ENCODE results near the gene TBX15. TPM values are rescaled to one million over a fixed set of nuclear protein-coding genes. Genes with fewer than 3 reads are reported as not detected.

The TBX15 gene
- total and polyA plus RNA-seq, 2 experiments from 2014 or later, result 0.21 TPM; not detected in 1

DNA sequence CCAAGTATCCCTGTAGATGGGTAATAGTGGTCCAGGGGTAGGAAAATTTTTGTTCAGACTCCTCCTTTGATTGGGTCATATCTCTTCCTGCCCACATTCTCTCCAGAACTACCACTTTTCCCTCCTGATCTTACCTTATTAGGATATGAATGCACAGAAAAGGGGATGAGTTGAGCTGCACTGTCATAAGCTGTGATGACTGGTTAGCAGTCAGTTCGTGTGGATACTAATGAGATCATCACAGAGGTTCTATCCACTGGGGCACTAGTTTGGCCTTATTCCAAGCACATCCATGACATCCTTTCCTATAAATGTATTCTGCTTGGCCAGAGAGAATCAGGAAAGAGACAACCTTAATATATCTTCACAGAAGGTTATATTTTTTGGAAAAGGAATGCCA lies 22.1 kb upstream of the TBX15 start:
- TF ChIP-seq POLR2AphosphoS5 (IDR thresholded peaks at IDR 0.05; ENCODE audit: low read depth) (no peak), NANOG (IDR thresholded peaks at IDR 0.05; ENCODE audit: borderline replicate concordance) (no peak), JUNB (IDR thresholded peaks at IDR 0.05; ENCODE audit: unreplicated experiment) (no peak), EZH2 (IDR thresholded peaks at IDR 0.05; ENCODE audit: low read depth, unreplicated experiment) (no peak), ZNF114 (CRISPR knock-in tag; IDR thresholded peaks at IDR 0.05) (no peak), EZH2phosphoT487 (IDR thresholded peaks at IDR 0.05; ENCODE audit: unreplicated experiment) (no peak), ZNF331 (CRISPR knock-in tag; IDR thresholded peaks at IDR 0.05; ENCODE audit: low read depth) (no peak), STAT1 (IDR thresholded peaks at IDR 0.05; ENCODE audit: unreplicated experiment) (no peak), CREB1 (CRISPR knock-in tag; IDR thresholded peaks at IDR 0.05; ENCODE audit: low read depth) (no peak)
- TF ChIP-seq, protein P1, sequence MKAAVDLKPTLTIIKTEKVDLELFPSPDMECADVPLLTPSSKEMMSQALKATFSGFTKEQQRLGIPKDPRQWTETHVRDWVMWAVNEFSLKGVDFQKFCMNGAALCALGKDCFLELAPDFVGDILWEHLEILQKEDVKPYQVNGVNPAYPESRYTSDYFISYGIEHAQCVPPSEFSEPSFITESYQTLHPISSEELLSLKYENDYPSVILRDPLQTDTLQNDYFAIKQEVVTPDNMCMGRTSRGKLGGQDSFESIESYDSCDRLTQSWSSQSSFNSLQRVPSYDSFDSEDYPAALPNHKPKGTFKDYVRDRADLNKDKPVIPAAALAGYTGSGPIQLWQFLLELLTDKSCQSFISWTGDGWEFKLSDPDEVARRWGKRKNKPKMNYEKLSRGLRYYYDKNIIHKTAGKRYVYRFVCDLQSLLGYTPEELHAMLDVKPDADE (IDR thresholded peaks at IDR 0.05), result no peak
- TF ChIP-seq, protein P2, sequence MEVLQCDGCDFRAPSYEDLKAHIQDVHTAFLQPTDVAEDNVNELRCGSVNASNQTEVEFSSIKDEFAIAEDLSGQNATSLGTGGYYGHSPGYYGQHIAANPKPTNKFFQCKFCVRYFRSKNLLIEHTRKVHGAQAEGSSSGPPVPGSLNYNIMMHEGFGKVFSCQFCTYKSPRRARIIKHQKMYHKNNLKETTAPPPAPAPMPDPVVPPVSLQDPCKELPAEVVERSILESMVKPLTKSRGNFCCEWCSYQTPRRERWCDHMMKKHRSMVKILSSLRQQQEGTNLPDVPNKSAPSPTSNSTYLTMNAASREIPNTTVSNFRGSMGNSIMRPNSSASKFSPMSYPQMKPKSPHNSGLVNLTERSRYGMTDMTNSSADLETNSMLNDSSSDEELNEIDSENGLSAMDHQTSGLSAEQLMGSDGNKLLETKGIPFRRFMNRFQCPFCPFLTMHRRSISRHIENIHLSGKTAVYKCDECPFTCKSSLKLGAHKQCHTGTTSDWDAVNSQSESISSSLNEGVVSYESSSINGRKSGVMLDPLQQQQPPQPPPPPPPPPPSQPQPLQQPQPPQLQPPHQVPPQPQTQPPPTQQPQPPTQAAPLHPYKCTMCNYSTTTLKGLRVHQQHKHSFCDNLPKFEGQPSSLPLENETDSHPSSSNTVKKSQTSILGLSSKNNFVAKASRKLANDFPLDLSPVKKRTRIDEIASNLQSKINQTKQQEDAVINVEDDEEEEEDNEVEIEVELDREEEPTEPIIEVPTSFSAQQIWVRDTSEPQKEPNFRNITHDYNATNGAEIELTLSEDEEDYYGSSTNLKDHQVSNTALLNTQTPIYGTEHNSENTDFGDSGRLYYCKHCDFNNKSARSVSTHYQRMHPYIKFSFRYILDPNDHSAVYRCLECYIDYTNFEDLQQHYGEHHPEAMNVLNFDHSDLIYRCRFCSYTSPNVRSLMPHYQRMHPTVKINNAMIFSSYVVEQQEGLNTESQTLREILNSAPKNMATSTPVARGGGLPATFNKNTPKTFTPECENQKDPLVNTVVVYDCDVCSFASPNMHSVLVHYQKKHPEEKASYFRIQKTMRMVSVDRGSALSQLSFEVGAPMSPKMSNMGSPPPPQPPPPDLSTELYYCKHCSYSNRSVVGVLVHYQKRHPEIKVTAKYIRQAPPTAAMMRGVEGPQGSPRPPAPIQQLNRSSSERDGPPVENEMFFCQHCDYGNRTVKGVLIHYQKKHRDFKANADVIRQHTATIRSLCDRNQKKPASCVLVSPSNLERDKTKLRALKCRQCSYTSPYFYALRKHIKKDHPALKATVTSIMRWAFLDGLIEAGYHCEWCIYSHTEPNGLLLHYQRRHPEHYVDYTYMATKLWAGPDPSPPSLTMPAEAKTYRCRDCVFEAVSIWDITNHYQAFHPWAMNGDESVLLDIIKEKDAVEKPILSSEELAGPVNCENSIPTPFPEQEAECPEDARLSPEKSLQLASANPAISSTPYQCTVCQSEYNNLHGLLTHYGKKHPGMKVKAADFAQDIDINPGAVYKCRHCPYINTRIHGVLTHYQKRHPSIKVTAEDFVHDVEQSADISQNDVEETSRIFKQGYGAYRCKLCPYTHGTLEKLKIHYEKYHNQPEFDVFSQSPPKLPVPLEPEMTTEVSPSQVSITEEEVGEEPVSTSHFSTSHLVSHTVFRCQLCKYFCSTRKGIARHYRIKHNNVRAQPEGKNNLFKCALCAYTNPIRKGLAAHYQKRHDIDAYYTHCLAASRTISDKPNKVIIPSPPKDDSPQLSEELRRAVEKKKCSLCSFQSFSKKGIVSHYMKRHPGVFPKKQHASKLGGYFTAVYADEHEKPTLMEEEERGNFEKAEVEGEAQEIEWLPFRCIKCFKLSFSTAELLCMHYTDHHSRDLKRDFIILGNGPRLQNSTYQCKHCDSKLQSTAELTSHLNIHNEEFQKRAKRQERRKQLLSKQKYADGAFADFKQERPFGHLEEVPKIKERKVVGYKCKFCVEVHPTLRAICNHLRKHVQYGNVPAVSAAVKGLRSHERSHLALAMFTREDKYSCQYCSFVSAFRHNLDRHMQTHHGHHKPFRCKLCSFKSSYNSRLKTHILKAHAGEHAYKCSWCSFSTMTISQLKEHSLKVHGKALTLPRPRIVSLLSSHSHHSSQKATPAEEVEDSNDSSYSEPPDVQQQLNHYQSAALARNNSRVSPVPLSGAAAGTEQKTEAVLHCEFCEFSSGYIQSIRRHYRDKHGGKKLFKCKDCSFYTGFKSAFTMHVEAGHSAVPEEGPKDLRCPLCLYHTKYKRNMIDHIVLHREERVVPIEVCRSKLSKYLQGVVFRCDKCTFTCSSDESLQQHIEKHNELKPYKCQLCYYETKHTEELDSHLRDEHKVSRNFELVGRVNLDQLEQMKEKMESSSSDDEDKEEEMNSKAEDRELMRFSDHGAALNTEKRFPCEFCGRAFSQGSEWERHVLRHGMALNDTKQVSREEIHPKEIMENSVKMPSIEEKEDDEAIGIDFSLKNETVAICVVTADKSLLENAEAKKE (CRISPR knock-in tag; IDR thresholded peaks at IDR 0.05), result no peak
- TF ChIP-seq, protein P3, sequence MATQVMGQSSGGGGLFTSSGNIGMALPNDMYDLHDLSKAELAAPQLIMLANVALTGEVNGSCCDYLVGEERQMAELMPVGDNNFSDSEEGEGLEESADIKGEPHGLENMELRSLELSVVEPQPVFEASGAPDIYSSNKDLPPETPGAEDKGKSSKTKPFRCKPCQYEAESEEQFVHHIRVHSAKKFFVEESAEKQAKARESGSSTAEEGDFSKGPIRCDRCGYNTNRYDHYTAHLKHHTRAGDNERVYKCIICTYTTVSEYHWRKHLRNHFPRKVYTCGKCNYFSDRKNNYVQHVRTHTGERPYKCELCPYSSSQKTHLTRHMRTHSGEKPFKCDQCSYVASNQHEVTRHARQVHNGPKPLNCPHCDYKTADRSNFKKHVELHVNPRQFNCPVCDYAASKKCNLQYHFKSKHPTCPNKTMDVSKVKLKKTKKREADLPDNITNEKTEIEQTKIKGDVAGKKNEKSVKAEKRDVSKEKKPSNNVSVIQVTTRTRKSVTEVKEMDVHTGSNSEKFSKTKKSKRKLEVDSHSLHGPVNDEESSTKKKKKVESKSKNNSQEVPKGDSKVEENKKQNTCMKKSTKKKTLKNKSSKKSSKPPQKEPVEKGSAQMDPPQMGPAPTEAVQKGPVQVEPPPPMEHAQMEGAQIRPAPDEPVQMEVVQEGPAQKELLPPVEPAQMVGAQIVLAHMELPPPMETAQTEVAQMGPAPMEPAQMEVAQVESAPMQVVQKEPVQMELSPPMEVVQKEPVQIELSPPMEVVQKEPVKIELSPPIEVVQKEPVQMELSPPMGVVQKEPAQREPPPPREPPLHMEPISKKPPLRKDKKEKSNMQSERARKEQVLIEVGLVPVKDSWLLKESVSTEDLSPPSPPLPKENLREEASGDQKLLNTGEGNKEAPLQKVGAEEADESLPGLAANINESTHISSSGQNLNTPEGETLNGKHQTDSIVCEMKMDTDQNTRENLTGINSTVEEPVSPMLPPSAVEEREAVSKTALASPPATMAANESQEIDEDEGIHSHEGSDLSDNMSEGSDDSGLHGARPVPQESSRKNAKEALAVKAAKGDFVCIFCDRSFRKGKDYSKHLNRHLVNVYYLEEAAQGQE (IDR thresholded peaks at IDR 0.05; ENCODE audit: unreplicated experiment), result no peak
- TF ChIP-seq, protein P4, sequence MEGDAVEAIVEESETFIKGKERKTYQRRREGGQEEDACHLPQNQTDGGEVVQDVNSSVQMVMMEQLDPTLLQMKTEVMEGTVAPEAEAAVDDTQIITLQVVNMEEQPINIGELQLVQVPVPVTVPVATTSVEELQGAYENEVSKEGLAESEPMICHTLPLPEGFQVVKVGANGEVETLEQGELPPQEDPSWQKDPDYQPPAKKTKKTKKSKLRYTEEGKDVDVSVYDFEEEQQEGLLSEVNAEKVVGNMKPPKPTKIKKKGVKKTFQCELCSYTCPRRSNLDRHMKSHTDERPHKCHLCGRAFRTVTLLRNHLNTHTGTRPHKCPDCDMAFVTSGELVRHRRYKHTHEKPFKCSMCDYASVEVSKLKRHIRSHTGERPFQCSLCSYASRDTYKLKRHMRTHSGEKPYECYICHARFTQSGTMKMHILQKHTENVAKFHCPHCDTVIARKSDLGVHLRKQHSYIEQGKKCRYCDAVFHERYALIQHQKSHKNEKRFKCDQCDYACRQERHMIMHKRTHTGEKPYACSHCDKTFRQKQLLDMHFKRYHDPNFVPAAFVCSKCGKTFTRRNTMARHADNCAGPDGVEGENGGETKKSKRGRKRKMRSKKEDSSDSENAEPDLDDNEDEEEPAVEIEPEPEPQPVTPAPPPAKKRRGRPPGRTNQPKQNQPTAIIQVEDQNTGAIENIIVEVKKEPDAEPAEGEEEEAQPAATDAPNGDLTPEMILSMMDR (conservative IDR thresholded peaks at IDR 0.05; ENCODE audit: low read depth in 2 of 2), result no peak
- H2AFZ ChIP-seq, result no peak overlapping the region
- no peaks in the 10 kb centered on the region for H3K36me3 ChIP-seq (ENCODE audit: insufficient read depth)
- H3K27ac Mint-ChIP-seq, result no peak overlapping the region
- peaks cover 9% of the 10 kb centered on the region for H4K20me1 ChIP-seq (replicated peaks; ENCODE audit: insufficient read depth)
- peaks cover 57% of the 10 kb centered on the region for H3K27me3 Mint-ChIP-seq (ENCODE audit: insufficient read depth, low read depth, poor library complexity)
- ATAC-seq (no peak), DNase-seq (ENCODE audit: low spot score) (no peak)
- H3K27me3 ChIP-seq (ENCODE audit: insufficient read depth), result peaks cover 60% of the 10 kb centered on the region
- H3K36me3 Mint-ChIP-seq (ENCODE audit: low read depth), result no peaks in the 10 kb centered on the region
- H3K9me3 Mint-ChIP-seq, result no peaks in the 10 kb centered on the region
- H3K4me1 ChIP-seq (ENCODE audit: insufficient read depth), result peaks cover 21% of the 10 kb centered on the region
- H3K4me2 ChIP-seq, result no peak overlapping the region
- peaks cover 16% of the 10 kb centered on the region for H3K9me2 ChIP-seq (ENCODE audit: insufficient read depth)
- H3K27ac ChIP-seq (ENCODE audit: low read depth), result no peak overlapping the region
- H3K4me3 ChIP-seq, result no peak overlapping the region
- no peaks in the 10 kb centered on the region for H3K79me2 ChIP-seq (replicated peaks; ENCODE audit: insufficient read depth)
- H3F3A ChIP-seq (replicated peaks; ENCODE audit: low read depth), result peaks cover 4% of the 10 kb centered on the region; the same call in 1 of the 2 replicates
- no peak overlapping the region for H3K4me3 Mint-ChIP-seq
- peaks cover 22% of the 10 kb centered on the region for H3K4me1 Mint-ChIP-seq

Measured in GM23338 (cell line).